ENCODE measurements around the gene PDGFRB. TPM values are rescaled to one million over a fixed set of nuclear protein-coding genes. Genes with fewer than 3 reads are reported as not detected.

PDGFRB gene
- total RNA-seq, 2 donors from 2014 or later = 8.6 to 18.1 TPM

DNA sequence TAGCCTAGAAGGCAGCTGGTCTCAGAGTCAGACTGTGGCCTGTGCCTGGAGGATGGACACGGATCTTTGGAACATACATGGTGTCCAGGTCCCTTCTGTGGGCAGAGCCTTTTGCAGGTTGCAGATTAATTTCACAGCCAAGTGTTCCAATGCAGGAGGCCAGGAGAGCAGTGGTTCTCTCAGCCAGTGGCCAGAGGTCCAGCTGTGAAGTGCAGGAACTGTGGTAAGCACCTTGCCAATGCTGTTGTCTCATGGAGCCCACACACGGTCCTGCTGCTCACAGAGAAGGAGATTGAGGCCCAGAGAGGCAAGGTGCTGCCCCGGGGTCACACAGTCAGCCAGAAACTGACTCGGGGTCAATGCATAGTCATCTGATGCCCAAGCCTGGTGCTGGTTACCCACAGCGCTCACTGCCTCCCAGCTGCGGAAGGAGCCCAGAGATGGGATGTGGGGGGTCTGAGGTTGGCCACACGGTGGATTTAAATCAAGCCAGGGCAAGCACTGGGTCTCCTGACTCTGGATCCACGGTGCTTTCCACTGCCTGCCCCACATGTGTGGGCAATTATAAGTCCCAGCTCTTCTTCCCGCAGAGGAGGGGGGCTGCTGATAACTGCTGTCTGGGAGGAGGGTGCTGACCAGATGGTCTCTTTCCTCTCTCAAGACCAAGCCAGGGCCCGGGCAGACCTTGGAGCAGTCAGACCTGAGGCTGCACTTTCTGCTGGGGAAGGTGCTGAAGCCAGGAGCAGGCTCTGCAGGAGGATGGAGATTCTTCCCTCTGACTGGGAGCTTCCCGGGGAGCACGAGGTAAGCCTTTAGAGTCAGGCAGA is 2.8 kb downstream of the PDGFRB start:
- no peaks in the 10 kb centered on the region for H3K4me1 ChIP-seq
- H3K9me3 ChIP-seq = no peaks in the 10 kb centered on the region
- no peaks in the 10 kb centered on the region for H3K27me3 ChIP-seq
- TF ChIP-seq, protein P1, sequence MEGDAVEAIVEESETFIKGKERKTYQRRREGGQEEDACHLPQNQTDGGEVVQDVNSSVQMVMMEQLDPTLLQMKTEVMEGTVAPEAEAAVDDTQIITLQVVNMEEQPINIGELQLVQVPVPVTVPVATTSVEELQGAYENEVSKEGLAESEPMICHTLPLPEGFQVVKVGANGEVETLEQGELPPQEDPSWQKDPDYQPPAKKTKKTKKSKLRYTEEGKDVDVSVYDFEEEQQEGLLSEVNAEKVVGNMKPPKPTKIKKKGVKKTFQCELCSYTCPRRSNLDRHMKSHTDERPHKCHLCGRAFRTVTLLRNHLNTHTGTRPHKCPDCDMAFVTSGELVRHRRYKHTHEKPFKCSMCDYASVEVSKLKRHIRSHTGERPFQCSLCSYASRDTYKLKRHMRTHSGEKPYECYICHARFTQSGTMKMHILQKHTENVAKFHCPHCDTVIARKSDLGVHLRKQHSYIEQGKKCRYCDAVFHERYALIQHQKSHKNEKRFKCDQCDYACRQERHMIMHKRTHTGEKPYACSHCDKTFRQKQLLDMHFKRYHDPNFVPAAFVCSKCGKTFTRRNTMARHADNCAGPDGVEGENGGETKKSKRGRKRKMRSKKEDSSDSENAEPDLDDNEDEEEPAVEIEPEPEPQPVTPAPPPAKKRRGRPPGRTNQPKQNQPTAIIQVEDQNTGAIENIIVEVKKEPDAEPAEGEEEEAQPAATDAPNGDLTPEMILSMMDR (IDR thresholded peaks at IDR 0.05) = no peak
- peak overlapping the region; percentile 1 for H3K4me3 ChIP-seq
- no peak for DNase-seq
- intact Hi-C loops (cut with DNase I) = no loop called here
- H3K9ac ChIP-seq (ENCODE audit: low read depth in 2 of 2, low read length in 2 of 2) = peak overlapping the region; percentile 13 to 43
- no peaks in the 10 kb centered on the region for H3K36me3 ChIP-seq
- H3K27ac ChIP-seq = peak overlapping the region; percentile 73

DNA sequence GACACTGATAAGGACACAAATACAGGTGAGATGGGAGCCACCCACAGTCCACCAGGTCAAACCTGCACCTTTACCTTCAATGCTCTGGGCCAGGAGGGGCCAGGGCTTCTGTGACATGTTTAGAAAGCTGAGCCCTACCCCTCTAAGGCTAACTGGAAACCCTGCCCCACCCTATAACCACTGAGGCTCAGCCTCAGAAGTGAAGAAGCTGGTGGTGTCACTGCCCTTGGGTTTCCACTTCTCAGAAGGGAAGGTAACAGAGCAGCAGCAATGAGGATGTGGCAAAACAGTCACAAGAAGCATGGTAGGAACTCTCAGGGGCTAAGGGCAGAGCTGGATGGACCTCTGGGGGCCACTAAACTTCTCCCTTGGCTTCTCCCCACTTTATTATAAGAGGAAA is 6.0 kb downstream of the PDGFRB start:
- H3K27ac ChIP-seq = no peak overlapping the region
- no peak overlapping the region for H3K9ac ChIP-seq (ENCODE audit: low read depth in 2 of 2, low read length in 2 of 2)
- H3K4me3 ChIP-seq = no peak overlapping the region
- H3K4me1 ChIP-seq = no peaks in the 10 kb centered on the region
- no peaks in the 10 kb centered on the region for H3K27me3 ChIP-seq
- no peak for DNase-seq
- no peaks in the 10 kb centered on the region for H3K9me3 ChIP-seq
- TF ChIP-seq, protein P1 (IDR thresholded peaks at IDR 0.05) = no peak
- intact Hi-C loops (cut with DNase I) = no loop called here
- no peaks in the 10 kb centered on the region for H3K36me3 ChIP-seq

DNA sequence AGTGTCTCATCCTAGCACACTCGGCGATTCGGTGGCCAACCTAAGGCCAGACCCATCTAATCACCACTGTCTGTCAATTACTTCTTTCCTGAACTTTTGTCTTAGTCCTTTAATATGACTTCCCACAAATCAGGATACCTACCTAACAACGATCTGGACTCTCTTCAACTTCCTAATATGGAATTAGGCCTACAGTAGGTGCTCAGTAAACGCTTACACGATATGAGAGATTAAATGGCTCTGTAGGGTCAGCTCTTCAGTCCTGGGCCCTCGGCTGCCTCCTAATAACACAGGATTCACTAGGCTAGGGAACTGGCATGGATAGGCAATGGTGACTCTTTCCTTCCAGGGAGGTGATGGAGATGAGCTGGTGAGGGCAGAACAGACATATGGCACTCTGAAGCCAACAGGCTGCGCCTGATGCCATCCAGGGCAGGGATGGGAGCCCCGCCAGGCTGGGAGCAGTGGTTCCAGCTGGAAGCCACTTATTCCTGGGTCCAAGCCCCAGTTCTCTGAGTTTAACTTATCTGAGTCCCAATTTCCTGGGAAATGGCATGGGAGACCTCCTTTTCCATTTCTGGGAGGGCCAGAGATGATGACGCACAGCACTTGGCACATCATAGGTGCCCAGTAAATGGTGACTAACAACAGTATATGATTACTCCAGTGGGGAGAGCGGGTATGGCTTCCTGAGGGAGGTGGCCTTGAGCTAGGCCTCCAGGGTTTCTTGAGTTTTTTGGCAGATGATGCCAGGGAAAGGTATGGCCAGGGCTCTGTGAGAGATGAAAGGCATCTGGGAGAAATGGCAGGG is 7.3 kb downstream of the PDGFRB start:
- no peaks in the 10 kb centered on the region for H3K36me3 ChIP-seq
- no peak overlapping the region for H3K9ac ChIP-seq (ENCODE audit: low read depth in 2 of 2, low read length in 2 of 2)
- intact Hi-C loops (cut with DNase I) = no loop called here
- TF ChIP-seq, protein P1 (IDR thresholded peaks at IDR 0.05) = no peak
- no peaks in the 10 kb centered on the region for H3K9me3 ChIP-seq
- no peak overlapping the region for H3K27ac ChIP-seq
- no peak for DNase-seq
- no peaks in the 10 kb centered on the region for H3K4me1 ChIP-seq
- H3K4me3 ChIP-seq = no peak overlapping the region
- H3K27me3 ChIP-seq = no peaks in the 10 kb centered on the region

DNA sequence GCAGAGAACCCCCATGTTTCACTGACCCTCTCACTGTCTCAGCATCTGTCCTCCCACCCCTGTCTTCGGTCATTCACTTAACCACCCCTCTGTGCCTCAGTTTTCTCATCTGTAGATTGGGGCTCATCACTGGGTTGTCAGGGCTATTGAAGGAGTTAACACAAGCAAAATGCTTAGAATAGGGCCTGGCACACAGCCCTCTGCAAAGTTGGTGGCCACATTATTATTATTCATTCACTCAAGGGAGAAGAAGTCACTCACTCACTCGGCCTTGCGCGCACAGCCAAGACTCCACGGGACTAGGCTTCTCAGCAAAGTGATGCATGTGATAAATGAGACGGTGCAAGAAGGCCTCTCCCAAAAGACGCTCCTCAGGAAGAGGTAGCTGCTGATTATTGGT is 8.0 kb downstream of the PDGFRB start:
- Histone ChIP-seq H3K4me3 (no peak overlapping the region), H3K9me3 (no peaks in the 10 kb centered on the region), H3K36me3 (no peaks in the 10 kb centered on the region), H3K9ac (ENCODE audit: low read depth in 2 of 2, low read length in 2 of 2) (no peak overlapping the region), H3K4me1 (no peaks in the 10 kb centered on the region), H3K27ac (no peak overlapping the region), H3K27me3 (no peaks in the 10 kb centered on the region)
- intact Hi-C loops (cut with DNase I) = no loop called here
- DNase-seq = no peak
- TF ChIP-seq, protein P1 (IDR thresholded peaks at IDR 0.05) = no peak

DNA sequence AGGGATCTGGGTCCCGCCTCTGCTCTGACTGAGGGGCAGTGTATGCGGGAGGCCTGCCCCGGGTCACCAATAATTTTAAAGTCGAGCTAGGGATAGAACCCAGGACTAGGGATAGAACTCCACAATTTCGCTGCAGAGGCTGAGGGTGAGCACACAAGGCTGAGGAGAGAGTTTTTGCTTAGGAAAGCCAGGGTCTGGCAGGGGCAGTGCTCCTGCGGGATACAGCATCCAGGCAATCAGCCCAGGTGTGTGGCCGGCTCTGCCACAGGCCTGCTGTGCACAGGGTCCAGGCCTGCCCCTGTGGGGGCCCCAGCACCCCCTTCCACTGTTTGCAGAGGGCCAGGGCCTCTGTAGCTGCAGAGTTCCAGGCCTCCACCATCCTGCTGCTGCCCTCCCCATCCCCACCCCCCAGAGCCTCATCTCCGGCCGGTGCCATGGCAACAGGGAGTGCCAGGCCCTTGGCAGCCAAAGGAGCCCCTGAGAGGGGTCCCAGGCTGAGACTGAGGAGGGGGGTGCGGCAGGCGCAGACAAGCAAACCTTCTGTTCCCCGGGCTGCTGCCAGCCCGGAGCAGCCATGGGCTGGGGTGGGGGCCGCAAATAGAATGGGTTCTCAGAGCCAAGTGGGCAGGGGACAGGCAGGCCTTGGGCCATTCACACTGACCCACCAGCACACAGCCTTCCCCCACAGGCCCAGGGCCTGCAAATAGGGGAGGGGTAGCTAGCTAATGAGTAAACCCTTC is 8.6 kb downstream of the PDGFRB start:
- no peak overlapping the region for H3K9ac ChIP-seq (ENCODE audit: low read depth in 2 of 2, low read length in 2 of 2)
- TF ChIP-seq, protein P1 (IDR thresholded peaks at IDR 0.05) = no peak
- H3K9me3 ChIP-seq = no peaks in the 10 kb centered on the region
- no peak overlapping the region for H3K4me3 ChIP-seq
- intact Hi-C loops (cut with DNase I) = no loop called here
- H3K27me3 ChIP-seq = no peaks in the 10 kb centered on the region
- H3K4me1 ChIP-seq = no peaks in the 10 kb centered on the region
- no peak overlapping the region for H3K27ac ChIP-seq
- no peaks in the 10 kb centered on the region for H3K36me3 ChIP-seq
- DNase-seq = no peak
